HCT116 (cell line): ENCODE data around the gene ZNF581. TPM values are rescaled to one million over a fixed set of nuclear protein-coding genes. Genes with fewer than 3 reads are reported as not detected.

Experiments used
- ATAC-seq: fragments of 200-7000 bp; cut with Tn5 transposase; 2 replicates; pipeline ENCODE4 v1.9.1; 2020; ENCODE audit warnings: mild to moderate bottlenecking, moderate library complexity
- BruUV-seq: library from RNA; stranded (reverse); fragments of 400-500 nt; replicated peaks from 2 replicates; lab custom pipeline; 2021; lab: Mats Ljungman, UMichigan
- CTCF ChIA-PET: fragments of 300-600 bp; sonication (Branson Sonifier 250); formaldehyde crosslinking; loops from one replicate; lab custom pipeline; 2021; ENCODE audit warnings: antibody characterized with exemption; lab: Charles Lee
- POLR2A ChIA-PET: fragments of 300-600, 350-600 bp; sonication (Branson Sonifier 250); formaldehyde crosslinking; loops from one replicate; lab custom pipeline; 2021; ENCODE audit warnings: antibody characterized with exemption; lab: Charles Lee
- RAD21 ChIA-PET, 2 experiments: fragments of 300-600 bp; sonication (Branson Sonifier 250); formaldehyde crosslinking; loops; one replicate each; lab custom pipeline; 2023; ENCODE audit warnings: low total read pairs in 2 of 2; ENCODE audit not compliant: uncharacterized antibody in 2 of 2, unreplicated experiment in 2 of 2, low non-redundant PET in 1 of 2; lab: Charles Lee
- DNase-seq: peaks from one replicate; pipeline ENCODE4 v3.0.0-alpha.2; 2010; ENCODE audit warnings: low read depth, low spot score
- H2AFZ ChIP-seq: fragments of 200-600 bp; shearing (Covaris generic), sonication (generic); 2 replicates; pipeline ENCODE4 v1.6.1; 2017; ENCODE audit warnings: low read depth, mixed run types, mixed read lengths, antibody characterized with exemption, low read length; ENCODE audit not compliant: poor library complexity, severe bottlenecking
- H3K27ac ChIP-seq: 2 replicates; pipeline ENCODE4 v1.5.1; 2012; ENCODE audit warnings: low read depth, low read length
- H3K27me3 ChIP-seq: fragments of 200-600 bp; sonication (generic); 2 replicates; pipeline ENCODE4 v1.6.1; 2016; ENCODE audit warnings: mixed run types, low read length, mixed read lengths; ENCODE audit not compliant: insufficient read depth
- H3K36me3 ChIP-seq, 2 experiments: fragments of 200-500 bp in 1 of 2; fragments of 200-600 bp in 1 of 2; sonication (Bioruptor generic) in 1 of 2; sonication (generic) in 1 of 2; 2 replicates each; pipeline versions ENCODE4 v1.5.1 to v1.6.1; 2014 to 2016; ENCODE audit warnings: low read length in 2 of 2, inconsistent platforms in 1 of 2, mixed read lengths in 1 of 2, mixed run types in 1 of 2; ENCODE audit not compliant: insufficient read depth in 2 of 2, control insufficient read depth in 1 of 2
- H3K4me1 ChIP-seq, 2 experiments: fragments of 200-600 bp in 1 of 2; sonication (generic) in 1 of 2; 2 replicates each; pipeline versions ENCODE4 v1.5.1 to v1.6.1; 2012 to 2017; ENCODE audit warnings: low read length in 2 of 2, inconsistent platforms in 1 of 2, mild to moderate bottlenecking in 1 of 2, mixed read lengths in 1 of 2, mixed run types in 1 of 2, moderate library complexity in 1 of 2; ENCODE audit not compliant: insufficient read depth in 2 of 2, control insufficient read depth in 1 of 2
- H3K4me2 ChIP-seq: fragments of 200-600 bp; sonication (generic); 2 replicates; pipeline ENCODE4 v1.6.1; 2017; ENCODE audit warnings: mixed run types, low read length, mixed read lengths
- H3K4me3 ChIP-seq, 2 experiments: fragments of 200-600 bp in 1 of 2; sonication (generic) in 1 of 2; replicated peaks in 1 of 2; 2 replicates each; pipeline ENCODE4 v1.5.1; 2011 to 2016; ENCODE audit warnings: low read length in 2 of 2, control low read depth in 1 of 2, low read depth in 1 of 2, mild to moderate bottlenecking in 1 of 2, mixed read lengths in 1 of 2, mixed run types in 1 of 2
- H3K79me2 ChIP-seq: fragments of 200-600 bp; sonication (generic); 2 replicates; pipeline ENCODE4 v1.6.1; 2017; ENCODE audit warnings: mild to moderate bottlenecking, mixed run types, low read length, moderate library complexity, mixed read lengths; ENCODE audit not compliant: insufficient read depth
- H3K9ac ChIP-seq: fragments of 200-600 bp; sonication (generic); 2 replicates; pipeline ENCODE4 v1.6.1; 2016; ENCODE audit warnings: low read length, mixed read lengths
- H3K9me2 ChIP-seq: fragments of 200-600 bp; sonication (generic), shearing (Covaris generic); 2 replicates; pipeline ENCODE4 v1.6.1; 2017; ENCODE audit warnings: mixed run types, mild to moderate bottlenecking, moderate library complexity; ENCODE audit not compliant: insufficient read depth
- H3K9me3 ChIP-seq, 2 experiments: fragments of 200-500 bp in 1 of 2; fragments of 200-600 bp in 1 of 2; sonication (Bioruptor generic) in 1 of 2; sonication (generic) in 1 of 2; 2 replicates each; pipeline ENCODE4 v1.6.1; 2014 to 2017; ENCODE audit warnings: low read length in 2 of 2, mixed read lengths in 2 of 2, inconsistent platforms in 1 of 2, low read depth in 1 of 2, mild to moderate bottlenecking in 1 of 2, mixed run types in 1 of 2, moderate library complexity in 1 of 2; ENCODE audit not compliant: control insufficient read depth in 1 of 2, insufficient read depth in 1 of 2
- H4K20me1 ChIP-seq: fragments of 200-600 bp; sonication (generic), shearing (Covaris generic); 2 replicates; pipeline ENCODE4 v1.6.1; 2017; ENCODE audit warnings: mixed run types, mild to moderate bottlenecking, moderate library complexity; ENCODE audit not compliant: insufficient read depth
- CTCF ChIP-seq, 3 experiments: fragments of 200-600 bp in 1 of 3; sonication (generic) in 1 of 3; IDR thresholded peaks in 2 of 3; conservative IDR thresholded peaks in 1 of 3; 2 replicates each; pipeline ENCODE4 v1.5.1; 2012 to 2017; ENCODE audit warnings: low read depth in 2 of 3, low read length in 2 of 3, antibody characterized with exemption in 1 of 3, borderline replicate concordance in 1 of 3, control low read depth in 1 of 3, mild to moderate bottlenecking in 1 of 3, mixed read lengths in 1 of 3, mixed run types in 1 of 3, moderate library complexity in 1 of 3; ENCODE audit not compliant: insufficient read depth in 1 of 3
- ELF1 ChIP-seq: IDR thresholded peaks from 2 replicates; pipeline ENCODE4 v1.6.1; 2012; ENCODE audit warnings: low read depth, borderline replicate concordance
- JUND ChIP-seq: IDR thresholded peaks from 2 replicates; pipeline ENCODE4 v1.6.1; 2012
- POLR2A ChIP-seq: IDR thresholded peaks from 2 replicates; pipeline ENCODE4 v1.7.0; 2011; ENCODE audit warnings: borderline replicate concordance; ENCODE audit not compliant: insufficient read depth, insufficient read length; ENCODE audit errors: extremely low read depth
- RAD21 ChIP-seq: IDR thresholded peaks from 2 replicates; pipeline ENCODE4 v1.6.1; 2012; ENCODE audit warnings: low read depth, mild to moderate bottlenecking
- REST ChIP-seq: IDR thresholded peaks from 2 replicates; pipeline ENCODE4 v1.6.1; 2012; ENCODE audit warnings: low read depth
- SP1 ChIP-seq: IDR thresholded peaks from 2 replicates; pipeline ENCODE4 v1.6.1; 2012; ENCODE audit warnings: low read depth
- TCF7L2 ChIP-seq: IDR thresholded peaks from 2 replicates; pipeline ENCODE4 v1.7.0; 2011; ENCODE audit warnings: borderline replicate concordance, inconsistent platforms; ENCODE audit not compliant: insufficient read depth, insufficient read length; ENCODE audit errors: extremely low read depth
- YY1 ChIP-seq: IDR thresholded peaks from 2 replicates; pipeline ENCODE4 v1.6.1; 2011; ENCODE audit warnings: low read length, low read depth, moderate library complexity, mild to moderate bottlenecking; ENCODE audit not compliant: insufficient replicate concordance; ENCODE audit errors: extremely low read depth
- intact Hi-C: fragments of 100-400 bp; cut with micrococcal nuclease; formaldehyde crosslinking; loops from 2 replicates; pipeline ENCODE4 v1.10.0; 2022
- total RNA-seq: library from RNA; stranded (reverse); gene quantifications from one replicate; pipeline ENCODE4 v1.2.1, GENCODE V29; 2021; ENCODE audit not compliant: unreplicated experiment
- TF ChIP-seq, protein P1 (sequence below): IDR thresholded peaks from 2 replicates; pipeline ENCODE4 v1.6.1; 2012

ZNF581 gene
- total RNA-seq, 1 experiment from 2014 or later = 44.4 TPM

- Histone ChIP-seq H3K79me2 (peaks cover 72% of the 10 kb centered on the region), H2AFZ (no peak overlapping the region), H3K4me2 (peak overlapping the region; percentile 75), H4K20me1 (no peaks in the 10 kb centered on the region), H3K27ac (peak overlapping the region; percentile 96), H3K4me1 (peaks cover 19 to 57% of the 10 kb centered on the region in 2 experiments; a peak in 3 of 4 replicates), H3K36me3 (peaks cover 12 to 14% of the 10 kb centered on the region in 2 experiments; a peak in 3 of 4 replicates), H3K4me3 (peak overlapping the region; percentile 94 to 97), H3K9me3 (no peaks in the 10 kb centered on the region), H3K27me3 (no peaks in the 10 kb centered on the region), H3K9me2 (no peaks in the 10 kb centered on the region), H3K9ac (peak overlapping the region; percentile 99)
- no peak for TF ChIP-seq YY1
- 0 out of 2 replicates have a peak, but pooled peaks have one; percentile 7 for TF ChIP-seq JUND
- peak; percentile 54 for TF ChIP-seq POLR2A
- no peak for TF ChIP-seq RAD21
- no peak for TF ChIP-seq ELF1
- BruUV-seq = TSS peak; percentile 29
- ChIA-PET POLR2A (interaction anchor here (1.3 to 1.9 kb wide), 2 partner anchors 13 to 17 kb away, joined by 4 to 15 read pairs; partner anchors contain the start of genes U2AF2 and ZNF784), CTCF (interaction anchor here (0.6 to 2.8 kb wide), 2 partner anchors 13 to 30 kb away, joined by 3 to 12 read pairs; partner anchors contain the start of gene U2AF2), RAD21 (no interaction called here)
- DNase-seq (no peak), ATAC-seq (peak; percentile 2; the same call in 1 of the 2 replicates)
- intact Hi-C loops = no loop called here
These were observed 1.9 kb upstream of the ZNF581 start for GRCh38 chr19:55641426-55642152.

- no TSS peak for BruUV-seq
- H3K9ac ChIP-seq = peak overlapping the region; percentile 99
- H3K27me3 ChIP-seq = no peaks in the 10 kb centered on the region
- ChIA-PET RAD21 (interaction anchor here (0.6 kb wide), 2 partner anchors 8 to 224 kb away, joined by 4 to 10 read pairs; no protein-coding TSS in a partner anchor), POLR2A (interaction anchor here (0.6 to 1.9 kb wide), 6 partner anchors 8 to 495 kb away, joined by 3 to 15 read pairs (median 4); partner anchors contain the start of genes FIZ1, U2AF2 and ZNF784), CTCF (interaction anchor here (0.8 to 2.8 kb wide), 2 partner anchors 11 to 12 kb away, joined by 4 to 12 read pairs; partner anchors contain the start of gene U2AF2)
- no peaks in the 10 kb centered on the region for H3K9me3 ChIP-seq
- H3K27ac ChIP-seq = peak overlapping the region; percentile 96
- peaks cover 10 to 12% of the 10 kb centered on the region in 2 experiments; a peak in 3 of 4 replicates for H3K36me3 ChIP-seq
- H2AFZ ChIP-seq = no peak overlapping the region
- H3K4me1 ChIP-seq = peaks cover 16 to 52% of the 10 kb centered on the region in 2 experiments; a peak in 3 of 4 replicates
- peak overlapping the region; percentile 75 for H3K4me2 ChIP-seq
- peaks cover 65% of the 10 kb centered on the region for H3K79me2 ChIP-seq
- DNase-seq (no peak), ATAC-seq (peak; percentile 23)
- no peaks in the 10 kb centered on the region for H3K9me2 ChIP-seq
- H4K20me1 ChIP-seq = no peaks in the 10 kb centered on the region
- H3K4me3 ChIP-seq = peak overlapping the region; percentile 94 to 97
- intact Hi-C loops = no loop called here
- TF ChIP-seq SP1 = no peak
- TF ChIP-seq TCF7L2 = peak; percentile 45
- TF ChIP-seq, protein P1, sequence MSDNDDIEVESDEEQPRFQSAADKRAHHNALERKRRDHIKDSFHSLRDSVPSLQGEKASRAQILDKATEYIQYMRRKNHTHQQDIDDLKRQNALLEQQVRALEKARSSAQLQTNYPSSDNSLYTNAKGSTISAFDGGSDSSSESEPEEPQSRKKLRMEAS = peak; percentile 75
- TF ChIP-seq CTCF (IDR thresholded peaks at IDR 0.05 in 2 of 3, conservative IDR thresholded peaks at IDR 0.05 in 1 of 3; ENCODE audit: borderline replicate concordance in 1 of 3, insufficient read depth in 1 of 3, low read depth in 2 of 3, low read length in 2 of 3) = no peak
- no peak for TF ChIP-seq REST
These were observed 1.1 kb upstream of the ZNF581 start for GRCh38 chr19:55642153-55643002.
